ENCODE measurements around the gene PLD5.
"Not testable (repeated sequence)": the region's sequence is repeated elsewhere in the genome, so short reads cannot be mapped to it uniquely, and the experiment has no call there.

PLD5 gene

GRCh38 chr1:242242983-242243382 is 281.5 kb downstream of the PLD5 start:
- no peak overlapping the region for H3K27ac Mint-ChIP-seq
- no peaks in the 10 kb centered on the region for H3K27me3 Mint-ChIP-seq (ENCODE audit: low read depth)
- H3K36me3 Mint-ChIP-seq (ENCODE audit: low read depth), result no peaks in the 10 kb centered on the region

GRCh38 chr1:242241936-242242335 is 282.6 kb downstream of the PLD5 start:
- no peak for DNase-seq (ENCODE audit: low spot score)
- peaks cover 1% of the 10 kb centered on the region for H3K4me1 Mint-ChIP-seq (ENCODE audit: low read depth)
- no peak overlapping the region for H3K4me3 Mint-ChIP-seq
- H3K27me3 Mint-ChIP-seq (ENCODE audit: low read depth), result no peaks in the 10 kb centered on the region
- H3K9me3 Mint-ChIP-seq, result no peaks in the 10 kb centered on the region
- no peaks in the 10 kb centered on the region for H3K36me3 Mint-ChIP-seq (ENCODE audit: low read depth)
- H3K27ac Mint-ChIP-seq, result no peak overlapping the region

More at GRCh38 chr1:242242983-242243382, 281.5 kb downstream of the PLD5 start:
- no peak for DNase-seq (ENCODE audit: low spot score)
- peaks cover 1% of the 10 kb centered on the region for H3K4me1 Mint-ChIP-seq (ENCODE audit: low read depth)
- no peaks in the 10 kb centered on the region for H3K9me3 Mint-ChIP-seq
- H3K4me3 Mint-ChIP-seq, result no peak overlapping the region

GRCh38 chr1:242240691-242241090 is 283.8 kb downstream of the PLD5 start:
- peaks cover 1% of the 10 kb centered on the region for H3K4me1 Mint-ChIP-seq (ENCODE audit: low read depth)
- no peaks in the 10 kb centered on the region for H3K27me3 Mint-ChIP-seq (ENCODE audit: low read depth)
- H3K36me3 Mint-ChIP-seq (ENCODE audit: low read depth), result no peaks in the 10 kb centered on the region
- DNase-seq (ENCODE audit: low spot score), result no peak
- H3K9me3 Mint-ChIP-seq, result no peaks in the 10 kb centered on the region
- H3K27ac Mint-ChIP-seq, result no peak overlapping the region
- no peak overlapping the region for H3K4me3 Mint-ChIP-seq

GRCh38 chr1:242240077-242240476 is 284.4 kb downstream of the PLD5 start:
- Mint-ChIP-seq H3K4me3 (no peak overlapping the region), H3K27ac (no peak overlapping the region), H3K36me3 (ENCODE audit: low read depth) (no peaks in the 10 kb centered on the region), H3K9me3 (no peaks in the 10 kb centered on the region), H3K27me3 (ENCODE audit: low read depth) (no peaks in the 10 kb centered on the region), H3K4me1 (ENCODE audit: low read depth) (peaks cover 1% of the 10 kb centered on the region)
- no peak for DNase-seq (ENCODE audit: low spot score)

- no peaks in the 10 kb centered on the region for H3K9me3 Mint-ChIP-seq
- H3K4me1 Mint-ChIP-seq (ENCODE audit: low read depth), result peaks cover 1% of the 10 kb centered on the region
Measured at GRCh38 chr1:242239398-242239797, 285.1 kb downstream of the PLD5 start.

GRCh38 chr1:242237051-242237450 is 287.4 kb downstream of the PLD5 start:
- Mint-ChIP-seq H3K4me1 (ENCODE audit: low read depth) (no peaks in the 10 kb centered on the region), H3K36me3 (ENCODE audit: low read depth) (no peaks in the 10 kb centered on the region), H3K9me3 (no peaks in the 10 kb centered on the region), H3K27me3 (ENCODE audit: low read depth) (no peaks in the 10 kb centered on the region), H3K4me3 (no peak overlapping the region), H3K27ac (no peak overlapping the region)
- no peak for DNase-seq (ENCODE audit: low spot score)

More at GRCh38 chr1:242239398-242239797, 285.1 kb downstream of the PLD5 start:
- no peak for DNase-seq (ENCODE audit: low spot score)
- Mint-ChIP-seq H3K36me3 (ENCODE audit: low read depth) (no peaks in the 10 kb centered on the region), H3K27ac (no peak overlapping the region), H3K27me3 (ENCODE audit: low read depth) (no peaks in the 10 kb centered on the region), H3K4me3 (no peak overlapping the region)

GRCh38 chr1:242228991-242229390 is 295.5 kb downstream of the PLD5 start:
- Mint-ChIP-seq H3K9me3 (no peaks in the 10 kb centered on the region), H3K36me3 (ENCODE audit: low read depth) (no peaks in the 10 kb centered on the region), H3K4me3 (no peak overlapping the region), H3K27ac (no peak overlapping the region), H3K27me3 (ENCODE audit: low read depth) (no peaks in the 10 kb centered on the region), H3K4me1 (ENCODE audit: low read depth) (no peaks in the 10 kb centered on the region)
- DNase-seq (ENCODE audit: low spot score), result no peak

GRCh38 chr1:242225767-242226573 is 298.5 kb downstream of the PLD5 start:
- no peak for DNase-seq (ENCODE audit: low spot score)
- Mint-ChIP-seq H3K27ac (no peak overlapping the region), H3K4me1 (ENCODE audit: low read depth) (no peaks in the 10 kb centered on the region), H3K27me3 (ENCODE audit: low read depth) (no peaks in the 10 kb centered on the region), H3K36me3 (ENCODE audit: low read depth) (no peaks in the 10 kb centered on the region), H3K4me3 (no peak overlapping the region), H3K9me3 (no peaks in the 10 kb centered on the region)

- not testable (repeated sequence) for H3K27me3 Mint-ChIP-seq (ENCODE audit: low read depth); H3K9me3 Mint-ChIP-seq; H3K4me3 Mint-ChIP-seq; H3K27ac Mint-ChIP-seq; H3K36me3 Mint-ChIP-seq (ENCODE audit: low read depth); H3K4me1 Mint-ChIP-seq (ENCODE audit: low read depth); DNase-seq (ENCODE audit: low spot score)
Measured at GRCh38 chr1:242224878-242225766, 299.4 kb downstream of the PLD5 start.

GRCh38 chr1:242224461-242224860 is 300.0 kb downstream of the PLD5 start:
- Mint-ChIP-seq H3K36me3 (ENCODE audit: low read depth) (no peaks in the 10 kb centered on the region), H3K27ac (no peak overlapping the region)
- DNase-seq (ENCODE audit: low spot score), result no peak

GRCh38 chr1:242219905-242220304 is 304.6 kb downstream of the PLD5 start:
- Mint-ChIP-seq H3K9me3 (peaks cover 3% of the 10 kb centered on the region), H3K4me1 (ENCODE audit: low read depth) (no peaks in the 10 kb centered on the region), H3K27me3 (ENCODE audit: low read depth) (no peaks in the 10 kb centered on the region), H3K27ac (no peak overlapping the region), H3K4me3 (no peak overlapping the region), H3K36me3 (ENCODE audit: low read depth) (no peaks in the 10 kb centered on the region)
- no peak for DNase-seq (ENCODE audit: low spot score)

More at GRCh38 chr1:242224461-242224860, 300.0 kb downstream of the PLD5 start:
- Mint-ChIP-seq H3K4me3 (no peak overlapping the region), H3K9me3 (no peaks in the 10 kb centered on the region), H3K27me3 (ENCODE audit: low read depth) (no peaks in the 10 kb centered on the region), H3K4me1 (ENCODE audit: low read depth) (no peaks in the 10 kb centered on the region)

- no peaks in the 10 kb centered on the region for H3K4me1 Mint-ChIP-seq (ENCODE audit: low read depth)
- H3K36me3 Mint-ChIP-seq (ENCODE audit: low read depth), result no peaks in the 10 kb centered on the region
- H3K9me3 Mint-ChIP-seq, result peaks cover 3% of the 10 kb centered on the region
- H3K27me3 Mint-ChIP-seq (ENCODE audit: low read depth), result no peaks in the 10 kb centered on the region
- no peak for DNase-seq (ENCODE audit: low spot score)
- H3K4me3 Mint-ChIP-seq, result no peak overlapping the region
- H3K27ac Mint-ChIP-seq, result no peak overlapping the region
Measured at GRCh38 chr1:242219298-242219901, 305.1 kb downstream of the PLD5 start.

- peaks cover 3% of the 10 kb centered on the region for H3K9me3 Mint-ChIP-seq
- H3K27ac Mint-ChIP-seq, result no peak overlapping the region
- H3K36me3 Mint-ChIP-seq (ENCODE audit: low read depth), result no peaks in the 10 kb centered on the region
- no peak for DNase-seq (ENCODE audit: low spot score)
- H3K4me3 Mint-ChIP-seq, result no peak overlapping the region
- no peaks in the 10 kb centered on the region for H3K27me3 Mint-ChIP-seq (ENCODE audit: low read depth)
- no peaks in the 10 kb centered on the region for H3K4me1 Mint-ChIP-seq (ENCODE audit: low read depth)
Measured at GRCh38 chr1:242216368-242216767, 308.1 kb downstream of the PLD5 start.

GRCh38 chr1:242214455-242214854 is 310.0 kb downstream of the PLD5 start:
- not testable (repeated sequence) for H3K9me3 Mint-ChIP-seq; H3K27ac Mint-ChIP-seq; H3K4me1 Mint-ChIP-seq (ENCODE audit: low read depth); H3K36me3 Mint-ChIP-seq (ENCODE audit: low read depth); DNase-seq (ENCODE audit: low spot score); H3K4me3 Mint-ChIP-seq; H3K27me3 Mint-ChIP-seq (ENCODE audit: low read depth)

Data from T-helper 2 cell treated with Interferon-gamma antibody and Interleukin-4, amounts not matched to agents 5 μg/mL and 100 μg/mL, for 36 hours (primary cell).